Effector memory CD4-positive, alpha-beta T cell (primary cell): ENCODE data around the gene TNNI3.
A peak's percentile ranks its signal among the peaks of the same experiment; 100 is the strongest.

Experiments
- DNase-seq, 3 donors: peaks; one replicate each; pipeline ENCODE4 v3.0.0-alpha.2; 2020
- H3K27ac ChIP-seq: 2 replicates; pipeline ENCODE4 v1.7.0; 2013; ENCODE audit warnings: mild to moderate bottlenecking, low read length, moderate library complexity; ENCODE audit not compliant: insufficient read depth, poor library complexity, severe bottlenecking
- H3K27me3 ChIP-seq: replicated peaks from 2 replicates; pipeline ENCODE4 v1.7.0; 2013; ENCODE audit warnings: mild to moderate bottlenecking, low read length; ENCODE audit not compliant: insufficient read depth, control insufficient read depth, poor library complexity, severe bottlenecking
- H3K36me3 ChIP-seq: 2 replicates; pipeline ENCODE4 v1.7.0; 2013; ENCODE audit warnings: mild to moderate bottlenecking, low read length, moderate library complexity; ENCODE audit not compliant: control insufficient read depth, insufficient read depth
- H3K4me1 ChIP-seq: 2 replicates; pipeline ENCODE4 v1.7.0; 2013; ENCODE audit warnings: low read length, mild to moderate bottlenecking; ENCODE audit not compliant: control insufficient read depth, insufficient read depth, poor library complexity, severe bottlenecking
- H3K4me3 ChIP-seq: 2 replicates; pipeline ENCODE4 v1.7.0; 2013; ENCODE audit warnings: low read length, low read depth, mild to moderate bottlenecking; ENCODE audit not compliant: insufficient read depth, poor library complexity, severe bottlenecking
- H3K9me3 ChIP-seq: 2 replicates; pipeline ENCODE4 v1.7.0; 2013; ENCODE audit warnings: mild to moderate bottlenecking, low read length, moderate library complexity; ENCODE audit not compliant: control insufficient read depth

TNNI3 gene

GRCh38 chr19:55132453-55133129, 24.9 kb downstream of the TNNI3 start:
- Histone ChIP-seq H3K27me3 (no peaks in the 10 kb centered on the region), H3K9me3 (no peaks in the 10 kb centered on the region), H3K27ac (no peak overlapping the region), H3K4me3 (no peak overlapping the region), H3K4me1 (no peaks in the 10 kb centered on the region), H3K36me3 (no peaks in the 10 kb centered on the region)
- DNase-seq = no peak

DNA sequence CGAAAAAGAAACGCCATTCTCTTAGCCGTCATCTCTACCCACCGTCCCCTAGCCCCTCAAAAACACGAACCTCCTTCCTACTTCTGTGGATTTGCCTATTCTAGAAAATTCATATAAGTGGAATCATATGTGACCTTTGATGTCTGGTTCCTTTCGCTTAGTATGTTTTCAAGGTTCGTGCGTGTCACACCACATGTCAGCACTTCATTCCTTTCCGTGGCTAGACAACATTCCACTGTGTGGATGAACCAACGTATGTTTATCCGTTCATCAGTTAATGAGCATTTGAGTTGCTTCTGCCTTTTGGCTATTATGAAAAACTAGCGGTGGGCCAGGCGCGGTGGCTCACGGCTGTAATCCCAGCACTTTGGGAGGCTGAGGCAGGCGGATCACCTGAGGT, 26.1 kb downstream of the TNNI3 start:
- H3K36me3 ChIP-seq = no peaks in the 10 kb centered on the region
- DNase-seq = no peak
- no peaks in the 10 kb centered on the region for H3K27me3 ChIP-seq
- H3K9me3 ChIP-seq = no peaks in the 10 kb centered on the region
- no peak overlapping the region for H3K27ac ChIP-seq
- H3K4me3 ChIP-seq = no peak overlapping the region
- H3K4me1 ChIP-seq = no peaks in the 10 kb centered on the region

- Histone ChIP-seq H3K4me3 (no peak overlapping the region), H3K4me1 (peaks cover 22% of the 10 kb centered on the region), H3K9me3 (no peaks in the 10 kb centered on the region), H3K27me3 (no peaks in the 10 kb centered on the region), H3K27ac (no peak overlapping the region), H3K36me3 (no peaks in the 10 kb centered on the region)
- DNase-seq = no peak
Measured at GRCh38 chr19:55119053-55119452, 38.5 kb downstream of the TNNI3 start.

GRCh38 chr19:55118401-55118991, 39.0 kb downstream of the TNNI3 start:
- H3K36me3 ChIP-seq = peaks cover under 1% of the 10 kb centered on the region
- H3K4me3 ChIP-seq = peak overlapping the region; percentile 71
- DNase-seq = no peak
- no peaks in the 10 kb centered on the region for H3K9me3 ChIP-seq
- H3K4me1 ChIP-seq = peaks cover 22% of the 10 kb centered on the region
- H3K27me3 ChIP-seq = no peaks in the 10 kb centered on the region
- no peak overlapping the region for H3K27ac ChIP-seq

- H3K4me1 ChIP-seq = peaks cover 22% of the 10 kb centered on the region
- DNase-seq = peak; percentile 94 to 96 (median 94)
- H3K27ac ChIP-seq = peak overlapping the region; percentile 63
- peaks cover 6% of the 10 kb centered on the region for H3K36me3 ChIP-seq
- peak overlapping the region; percentile 71 for H3K4me3 ChIP-seq
- H3K9me3 ChIP-seq = no peaks in the 10 kb centered on the region
- no peaks in the 10 kb centered on the region for H3K27me3 ChIP-seq
Measured at GRCh38 chr19:55117663-55118391, 39.7 kb downstream of the TNNI3 start.

DNA sequence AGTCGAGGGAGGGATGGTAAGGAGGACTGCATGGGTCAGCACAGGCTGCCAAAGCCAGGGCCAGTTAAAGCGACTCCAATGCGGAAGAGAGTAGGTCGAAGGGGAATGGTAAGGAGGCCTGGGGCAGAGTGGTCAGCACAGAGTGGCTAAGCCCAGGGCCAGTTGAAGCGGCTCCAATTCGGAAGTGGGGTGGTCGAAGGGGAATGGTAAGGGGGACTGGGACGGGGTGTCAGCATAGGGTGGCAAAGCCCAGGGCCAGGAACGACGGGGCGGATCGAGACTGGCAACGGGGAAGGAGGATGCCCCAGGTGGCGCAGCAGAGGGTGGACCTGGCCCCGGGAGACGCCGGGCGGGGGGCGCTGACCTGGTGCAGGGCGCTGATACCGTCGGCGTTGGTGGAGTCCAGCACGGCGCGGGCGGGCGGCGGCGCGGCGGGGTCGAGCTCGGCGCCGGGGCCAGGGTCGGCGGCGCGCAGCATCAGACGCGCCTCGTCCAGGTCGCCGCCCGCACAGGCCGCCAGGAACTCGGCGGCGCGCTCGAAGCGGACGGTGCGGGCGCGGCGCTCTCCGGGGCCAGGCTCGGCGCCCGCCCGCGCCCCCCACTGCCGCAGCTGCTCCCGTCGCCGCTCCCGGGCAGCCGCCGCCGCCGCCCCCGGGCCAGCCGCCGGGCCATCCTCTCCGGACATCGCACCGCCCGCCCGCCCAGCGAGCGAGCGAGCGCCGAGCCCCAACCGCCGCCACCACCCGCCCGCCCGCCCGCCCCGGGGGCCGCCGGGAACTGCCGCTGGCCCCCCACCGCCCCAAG, 40.5 kb downstream of the TNNI3 start, which contains the start of gene PPP1R12C:
PPP1R12C (minus strand) TSS at position 779 of the 804 bp plus-strand sequence; CDS start at position 685, 94 bp downstream.
- H3K27ac ChIP-seq = peak within 1 kb of the TSS; percentile 71
- H3K9me3 ChIP-seq = no peaks in the 10 kb centered on the region
- H3K36me3 ChIP-seq = peaks cover 13% of the 10 kb centered on the region
- peaks cover 22% of the 10 kb centered on the region for H3K4me1 ChIP-seq
- no peak for DNase-seq
- peak within 1 kb of the TSS; percentile 71 for H3K4me3 ChIP-seq
- no peaks in the 10 kb centered on the region for H3K27me3 ChIP-seq

GRCh38 chr19:55116232-55116858, 41.2 kb downstream of the TNNI3 start:
- no peaks in the 10 kb centered on the region for H3K27me3 ChIP-seq
- H3K4me1 ChIP-seq = peaks cover 22% of the 10 kb centered on the region
- no peaks in the 10 kb centered on the region for H3K9me3 ChIP-seq
- peaks cover 15% of the 10 kb centered on the region for H3K36me3 ChIP-seq
- H3K27ac ChIP-seq = peak overlapping the region; percentile 71
- peak; percentile 17 to 51 (median 25) for DNase-seq
- peak overlapping the region; percentile 70 for H3K4me3 ChIP-seq

GRCh38 chr19:55115446-55116065, 42.0 kb downstream of the TNNI3 start:
- H3K27me3 ChIP-seq = no peaks in the 10 kb centered on the region
- no peaks in the 10 kb centered on the region for H3K9me3 ChIP-seq
- no peak for DNase-seq
- peaks cover 17% of the 10 kb centered on the region for H3K36me3 ChIP-seq
- peak overlapping the region; percentile 70 for H3K4me3 ChIP-seq
- peak overlapping the region; percentile 71 for H3K27ac ChIP-seq
- H3K4me1 ChIP-seq = peaks cover 22% of the 10 kb centered on the region

DNA sequence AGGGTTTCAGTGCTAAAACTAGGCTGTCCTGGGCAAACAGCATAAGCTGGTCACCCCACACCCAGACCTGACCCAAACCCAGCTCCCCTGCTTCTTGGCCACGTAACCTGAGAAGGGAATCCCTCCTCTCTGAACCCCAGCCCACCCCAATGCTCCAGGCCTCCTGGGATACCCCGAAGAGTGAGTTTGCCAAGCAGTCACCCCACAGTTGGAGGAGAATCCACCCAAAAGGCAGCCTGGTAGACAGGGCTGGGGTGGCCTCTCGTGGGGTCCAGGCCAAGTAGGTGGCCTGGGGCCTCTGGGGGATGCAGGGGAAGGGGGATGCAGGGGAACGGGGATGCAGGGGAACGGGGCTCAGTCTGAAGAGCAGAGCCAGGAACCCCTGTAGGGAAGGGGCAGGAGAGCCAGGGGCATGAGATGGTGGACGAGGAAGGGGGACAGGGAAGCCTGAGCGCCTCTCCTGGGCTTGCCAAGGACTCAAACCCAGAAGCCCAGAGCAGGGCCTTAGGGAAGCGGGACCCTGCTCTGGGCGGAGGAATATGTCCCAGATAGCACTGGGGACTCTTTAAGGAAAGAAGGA, 42.9 kb downstream of the TNNI3 start:
- Histone ChIP-seq H3K4me1 (peaks cover 22% of the 10 kb centered on the region), H3K4me3 (no peak overlapping the region), H3K27me3 (no peaks in the 10 kb centered on the region), H3K36me3 (peaks cover 21% of the 10 kb centered on the region), H3K9me3 (no peaks in the 10 kb centered on the region), H3K27ac (no peak overlapping the region)
- no peak for DNase-seq
